GM21390 (cell line): ENCODE data around the gene PLEKHG4.

Experiments used
- ATAC-seq: cut with Tn5 transposase; IDR thresholded peaks from one replicate; pipeline ENCODE4 v1.9.1; 2021; ENCODE audit not compliant: unreplicated experiment

The PLEKHG4 gene

GRCh38 chr16:67279296-67280089 is at the start of gene PLEKHG4:
Gene PLEKHG4, plus strand, starts transcription at chr16:67279532. Its CDS starts 513 bp downstream, at chr16:67280045.
- ATAC-seq, result peak; percentile 90

GRCh38 chr16:67229906-67230808 is 49.2 kb upstream of the PLEKHG4 start:
- no peak for ATAC-seq

- ATAC-seq, result no peak
Measured at GRCh38 chr16:67230809-67231660, 48.3 kb upstream of the PLEKHG4 start.

GRCh38 chr16:67233596-67233995 is 45.7 kb upstream of the PLEKHG4 start:
- no peak for ATAC-seq

GRCh38 chr16:67234180-67234597 is 45.1 kb upstream of the PLEKHG4 start:
- ATAC-seq, result no peak

- no peak for ATAC-seq
Measured at GRCh38 chr16:67235816-67236562, 43.3 kb upstream of the PLEKHG4 start.

- ATAC-seq, result no peak
Measured at GRCh38 chr16:67236563-67237395, 42.6 kb upstream of the PLEKHG4 start.

GRCh38 chr16:67237396-67238277 is 41.7 kb upstream of the PLEKHG4 start:
- no peak for ATAC-seq

GRCh38 chr16:67238278-67238575 is 41.1 kb upstream of the PLEKHG4 start:
- no peak for ATAC-seq

- ATAC-seq, result no peak
Measured at GRCh38 chr16:67238806-67239470, 40.4 kb upstream of the PLEKHG4 start.

- no peak for ATAC-seq
Measured at GRCh38 chr16:67240506-67240905, 38.8 kb upstream of the PLEKHG4 start.

- no peak for ATAC-seq
Measured at GRCh38 chr16:67241008-67241900, 38.1 kb upstream of the PLEKHG4 start.

GRCh38 chr16:67242138-67242730 is 37.1 kb upstream of the PLEKHG4 start:
- no peak for ATAC-seq

GRCh38 chr16:67243481-67243880 is 35.9 kb upstream of the PLEKHG4 start:
- ATAC-seq, result no peak

GRCh38 chr16:67244387-67245185 is 34.7 kb upstream of the PLEKHG4 start:
- peak; percentile 56 for ATAC-seq

GRCh38 chr16:67245186-67245585 is 34.1 kb upstream of the PLEKHG4 start:
- no peak for ATAC-seq
